Loucy (cell line): ENCODE results near the gene ZNF423.

Experiments
- H2AFZ ChIP-seq: fragments of 200-600 bp; sonication (generic); 2 replicates; pipeline ENCODE4 v1.6.0; 2016; ENCODE audit warnings: antibody characterized with exemption, mild to moderate bottlenecking, low read length, moderate library complexity
- H3F3A ChIP-seq: fragments of 200-600 bp; 2 replicates; pipeline ENCODE4 v1.6.0; 2016; ENCODE audit warnings: antibody characterized with exemption, low read depth, mild to moderate bottlenecking
- H3K27me3 ChIP-seq: fragments of 200-600 bp; sonication (generic); 2 replicates; pipeline ENCODE4 v1.6.1; 2014; ENCODE audit warnings: low read length, mild to moderate bottlenecking; ENCODE audit not compliant: insufficient read depth, poor library complexity, severe bottlenecking
- H3K36me3 ChIP-seq: fragments of 200-600 bp; sonication (generic); 2 replicates; pipeline ENCODE4 v1.6.1; 2016; ENCODE audit warnings: low read length; ENCODE audit not compliant: insufficient read depth
- H3K4me1 ChIP-seq: fragments of 200-600 bp; sonication (generic); 2 replicates; pipeline ENCODE4 v1.5.1; 2014; ENCODE audit warnings: low read length, mild to moderate bottlenecking; ENCODE audit not compliant: insufficient read depth, poor library complexity, severe bottlenecking
- H3K4me2 ChIP-seq: fragments of 200-600 bp; sonication (generic); 2 replicates; pipeline ENCODE4 v1.6.0; 2014; ENCODE audit warnings: antibody characterized with exemption, low read length, low read depth, mild to moderate bottlenecking; ENCODE audit not compliant: poor library complexity, severe bottlenecking
- H3K4me3 ChIP-seq: fragments of 200-600 bp; sonication (generic); 2 replicates; pipeline ENCODE4 v1.5.1; 2014; ENCODE audit warnings: low read length, mild to moderate bottlenecking, mixed read lengths; ENCODE audit not compliant: poor library complexity, severe bottlenecking
- H3K79me2 ChIP-seq: fragments of 200-600 bp; sonication (generic); 2 replicates; pipeline ENCODE4 v1.6.1; 2014; ENCODE audit warnings: low read length; ENCODE audit not compliant: insufficient read depth
- H3K9ac ChIP-seq: fragments of 200-600 bp; sonication (generic); 2 replicates; pipeline ENCODE4 v1.6.0; 2014; ENCODE audit warnings: mild to moderate bottlenecking, low read depth, low read length, moderate library complexity; ENCODE audit not compliant: poor library complexity, severe bottlenecking
- H3K9me2 ChIP-seq: fragments of 200-600 bp; sonication (generic); replicated peaks from 2 replicates; pipeline ENCODE4 v1.6.1; 2016; ENCODE audit warnings: low read depth, low read length, mixed read lengths
- H3K9me3 ChIP-seq: fragments of 200-600 bp; sonication (generic); 2 replicates; pipeline ENCODE4 v1.6.1; 2014; ENCODE audit warnings: mild to moderate bottlenecking, antibody characterized with exemption, low read length, low read depth; ENCODE audit not compliant: insufficient read depth
- H4K20me1 ChIP-seq: fragments of 200-600 bp; sonication (generic); 2 replicates; pipeline ENCODE4 v1.6.0; 2014; ENCODE audit warnings: antibody characterized with exemption, low read length, mild to moderate bottlenecking; ENCODE audit not compliant: insufficient read depth, poor library complexity, severe bottlenecking
- CTCF ChIP-seq: fragments of 200-600 bp; sonication (generic); conservative IDR thresholded peaks from 2 replicates; pipeline ENCODE4 v1.5.1; 2014; ENCODE audit warnings: mild to moderate bottlenecking, antibody characterized with exemption, low read length
- EZH2phosphoT487 ChIP-seq: fragments of 200-600 bp; IDR thresholded peaks from 2 replicates; pipeline ENCODE4 v1.6.1; 2018; ENCODE audit warnings: antibody characterized with exemption, mild to moderate bottlenecking, moderate library complexity, borderline replicate concordance

Gene ZNF423

GRCh38 chr16:49483651-49484450 is 372.1 kb downstream of the ZNF423 start:
- no peaks in the 10 kb centered on the region for H3K79me2 ChIP-seq
- H3K36me3 ChIP-seq: no peaks in the 10 kb centered on the region
- no peaks in the 10 kb centered on the region for H3K9me3 ChIP-seq
- H3F3A ChIP-seq: no peaks in the 10 kb centered on the region
- H3K4me2 ChIP-seq: no peak overlapping the region
- H3K4me1 ChIP-seq: peaks cover 6% of the 10 kb centered on the region
- no peak for TF ChIP-seq EZH2phosphoT487
- TF ChIP-seq CTCF: no peak
- H2AFZ ChIP-seq: no peak overlapping the region
- no peak overlapping the region for H3K4me3 ChIP-seq
- no peak overlapping the region for H3K9ac ChIP-seq
- no peaks in the 10 kb centered on the region for H4K20me1 ChIP-seq
- H3K9me2 ChIP-seq: no peaks in the 10 kb centered on the region
- H3K27me3 ChIP-seq: no peaks in the 10 kb centered on the region

GRCh38 chr16:49483251-49483650 is 372.7 kb downstream of the ZNF423 start:
- Histone ChIP-seq H3K9ac (no peak overlapping the region), H3F3A (no peaks in the 10 kb centered on the region), H2AFZ (no peak overlapping the region), H3K4me1 (peaks cover 12% of the 10 kb centered on the region), H3K4me2 (no peak overlapping the region), H3K9me3 (no peaks in the 10 kb centered on the region), H3K36me3 (no peaks in the 10 kb centered on the region), H3K79me2 (no peaks in the 10 kb centered on the region), H3K27me3 (no peaks in the 10 kb centered on the region), H4K20me1 (no peaks in the 10 kb centered on the region), H3K4me3 (no peak overlapping the region), H3K9me2 (no peaks in the 10 kb centered on the region)
- TF ChIP-seq CTCF (no peak), EZH2phosphoT487 (no peak)

- H3K4me1 ChIP-seq: peaks cover 16% of the 10 kb centered on the region
Measured at GRCh38 chr16:49482690-49483089, 373.2 kb downstream of the ZNF423 start.

More at GRCh38 chr16:49482690-49483089, 373.2 kb downstream of the ZNF423 start:
- peak overlapping the region; percentile 15 for H3K9ac ChIP-seq
- peak overlapping the region; percentile 39 for H3K4me2 ChIP-seq
- no peaks in the 10 kb centered on the region for H3K9me2 ChIP-seq
- no peaks in the 10 kb centered on the region for H3K79me2 ChIP-seq
- no peaks in the 10 kb centered on the region for H3F3A ChIP-seq
- no peaks in the 10 kb centered on the region for H3K36me3 ChIP-seq
- H4K20me1 ChIP-seq: no peaks in the 10 kb centered on the region
- H2AFZ ChIP-seq: peak overlapping the region; percentile 58
- H3K4me3 ChIP-seq: no peak overlapping the region
- H3K9me3 ChIP-seq: no peaks in the 10 kb centered on the region
- TF ChIP-seq CTCF: no peak
- TF ChIP-seq EZH2phosphoT487: no peak
- H3K27me3 ChIP-seq: no peaks in the 10 kb centered on the region
